Stimulated activated CD4-positive, alpha-beta T cell treated with anti-CD3 and anti-CD28 coated beads, Interleukin-15, amount 100 ng/mL, for 24 hours (primary cell): Measurements from ENCODE around the gene STK17A.
A peak's percentile ranks its signal among the peaks of the same experiment; 100 is the strongest.
"Not testable (repeated sequence)": the region's sequence is repeated elsewhere in the genome, so short reads cannot be mapped to it uniquely, and the experiment has no call there.

Experiments used
- DNase-seq: peaks from one replicate; pipeline ENCODE4 v3.0.0-alpha.2; 2020

The STK17A gene

GRCh38 chr7:43602256-43602655, 19.3 kb downstream of the STK17A start:
- no peak for DNase-seq

- DNase-seq: no peak
Measured at GRCh38 chr7:43604251-43604650, 21.3 kb downstream of the STK17A start.

- DNase-seq: no peak
Measured at GRCh38 chr7:43609097-43609496, 26.2 kb downstream of the STK17A start.

- DNase-seq: no peak
Measured at GRCh38 chr7:43612128-43612527, 29.2 kb downstream of the STK17A start.

GRCh38 chr7:43612599-43613589, 30.0 kb downstream of the STK17A start:
- peak; percentile 30 for DNase-seq

- no peak for DNase-seq
Measured at GRCh38 chr7:43615558-43616145, 32.7 kb downstream of the STK17A start.

- no peak for DNase-seq
Measured at GRCh38 chr7:43616977-43617376, 34.1 kb downstream of the STK17A start.

GRCh38 chr7:43618073-43618472, 35.2 kb downstream of the STK17A start:
- DNase-seq: no peak

GRCh38 chr7:43619213-43620012, 36.5 kb downstream of the STK17A start:
- no peak for DNase-seq

GRCh38 chr7:43621729-43622448, 39.0 kb downstream of the STK17A start:
- DNase-seq: no peak

- DNase-seq: no peak
Measured at GRCh38 chr7:43624156-43624555, 41.2 kb downstream of the STK17A start.

- DNase-seq: peak; percentile 43
Measured at GRCh38 chr7:43625453-43625852, 42.5 kb downstream of the STK17A start.

- no peak for DNase-seq
Measured at GRCh38 chr7:43625980-43626379, 43.1 kb downstream of the STK17A start.

- DNase-seq: no peak
Measured at GRCh38 chr7:43626695-43627094, 43.8 kb downstream of the STK17A start.

GRCh38 chr7:43627798-43628197, 44.9 kb downstream of the STK17A start:
- not testable (repeated sequence) for DNase-seq

- DNase-seq: no peak
Measured at GRCh38 chr7:43628431-43628830, 45.5 kb downstream of the STK17A start.

GRCh38 chr7:43629857-43630256, 46.9 kb downstream of the STK17A start:
- DNase-seq: no peak

GRCh38 chr7:43630482-43630881, 47.6 kb downstream of the STK17A start:
- no peak for DNase-seq

- no peak for DNase-seq
Measured at GRCh38 chr7:43631559-43631958, 48.7 kb downstream of the STK17A start.

GRCh38 chr7:43632746-43633145, 49.8 kb downstream of the STK17A start:
- no peak for DNase-seq

GRCh38 chr7:43634384-43634783, 51.5 kb downstream of the STK17A start:
- no peak for DNase-seq

- no peak for DNase-seq
Measured at GRCh38 chr7:43636093-43636492, 53.2 kb downstream of the STK17A start.
